T-helper 2 cell (primary cell): Measurements from ENCODE around the gene CFAP46.
"Not testable (repeated sequence)": the region's sequence is repeated elsewhere in the genome, so short reads cannot be mapped to it uniquely, and the experiment has no call there.

Source experiments
- DNase-seq, 5 experiments: peaks; one replicate each; pipeline versions ENCODE4 v3.0.0 to v3.0.0-alpha.2; 2012 to 2022

Gene CFAP46

DNA sequence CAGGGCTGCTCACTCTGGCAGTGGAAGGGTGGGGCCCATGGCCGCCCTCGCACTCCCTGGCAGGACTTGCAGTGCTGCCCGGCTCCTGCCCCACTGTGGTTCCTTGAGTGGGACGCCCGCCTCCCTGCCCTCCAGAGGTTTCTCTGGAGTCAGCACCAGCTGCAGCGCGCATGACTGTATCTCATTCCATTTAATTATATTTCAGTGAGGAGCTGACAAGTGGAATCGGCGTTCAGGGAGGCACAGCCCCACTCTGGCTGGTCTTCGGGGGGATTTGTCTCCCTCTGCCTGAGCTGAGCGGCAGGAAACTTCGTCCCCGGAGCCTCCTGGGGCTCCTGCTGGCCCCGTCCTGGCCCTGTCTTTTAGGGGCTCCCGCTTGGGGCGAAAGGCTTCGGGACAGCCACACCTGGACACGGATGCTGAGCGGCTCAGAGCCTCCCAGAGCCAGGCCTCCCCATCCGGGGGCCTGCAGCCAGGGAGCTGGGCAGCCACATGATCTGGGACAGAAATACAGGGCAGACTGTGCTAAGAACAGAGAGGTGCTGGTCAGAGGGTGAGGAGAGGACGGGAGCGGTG lies 81.2 kb downstream of the CFAP46 start:
- DNase-seq: no peak

DNA sequence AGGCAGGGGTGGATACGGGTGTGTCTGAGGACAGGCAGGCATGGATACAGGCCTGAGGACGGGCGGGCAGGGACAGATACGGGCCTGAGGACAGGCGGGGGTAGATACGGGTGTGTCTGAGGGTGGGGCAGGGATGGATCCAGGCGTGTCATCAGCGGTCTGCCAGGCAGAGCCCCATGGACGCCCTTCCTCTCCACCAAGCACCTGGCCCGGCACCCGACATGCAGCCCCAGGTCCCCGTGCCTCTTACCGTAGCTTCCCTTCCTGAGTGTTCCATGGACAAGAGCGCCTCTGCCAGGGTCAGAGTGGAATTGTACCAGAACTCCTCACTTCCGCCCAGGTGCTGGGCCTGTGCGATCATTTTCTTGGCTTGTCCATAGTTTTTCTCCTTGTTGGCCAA lies 81.8 kb downstream of the CFAP46 start:
- DNase-seq: no peak

DNA sequence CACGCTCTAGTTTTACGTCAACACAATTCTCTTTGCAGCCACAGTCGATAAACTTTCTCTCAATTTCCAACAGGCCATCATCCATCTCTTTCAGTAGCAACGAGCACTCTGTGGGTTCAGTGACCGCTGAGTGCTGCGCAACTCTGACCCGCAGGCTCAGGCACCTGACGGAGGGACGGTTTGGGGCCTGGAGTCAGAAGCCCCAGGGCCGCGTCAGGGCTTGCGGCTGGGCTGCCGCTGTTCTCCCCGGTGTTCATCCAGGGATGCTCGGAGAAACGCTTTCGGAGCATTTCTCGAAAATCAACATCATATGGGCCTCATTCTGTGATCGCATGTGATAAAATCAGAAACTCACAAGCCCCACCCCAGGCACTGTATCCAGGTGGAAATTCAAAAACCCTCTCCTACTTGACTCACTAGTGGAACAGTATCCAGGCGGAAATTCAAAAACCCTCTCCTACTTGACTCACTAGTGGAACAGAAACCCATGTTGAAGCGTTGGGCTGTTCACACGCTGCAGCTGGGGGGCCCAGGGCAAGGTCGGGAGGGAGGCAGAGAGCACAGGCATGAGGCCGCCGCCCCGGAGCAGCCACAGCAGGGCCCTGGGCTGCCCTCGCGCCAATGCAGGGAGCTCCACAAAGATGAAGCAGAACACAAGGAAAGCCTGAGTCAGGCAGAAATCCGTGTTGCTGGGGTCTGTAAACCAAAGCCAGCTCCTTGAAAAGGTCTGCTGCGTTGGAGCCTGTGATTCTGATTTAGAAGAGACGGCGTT lies 83.1 kb downstream of the CFAP46 start:
- no peak for DNase-seq

- DNase-seq: no peak
Measured at GRCh38 chr10:132858121-132859081, 84.0 kb downstream of the CFAP46 start.

DNA sequence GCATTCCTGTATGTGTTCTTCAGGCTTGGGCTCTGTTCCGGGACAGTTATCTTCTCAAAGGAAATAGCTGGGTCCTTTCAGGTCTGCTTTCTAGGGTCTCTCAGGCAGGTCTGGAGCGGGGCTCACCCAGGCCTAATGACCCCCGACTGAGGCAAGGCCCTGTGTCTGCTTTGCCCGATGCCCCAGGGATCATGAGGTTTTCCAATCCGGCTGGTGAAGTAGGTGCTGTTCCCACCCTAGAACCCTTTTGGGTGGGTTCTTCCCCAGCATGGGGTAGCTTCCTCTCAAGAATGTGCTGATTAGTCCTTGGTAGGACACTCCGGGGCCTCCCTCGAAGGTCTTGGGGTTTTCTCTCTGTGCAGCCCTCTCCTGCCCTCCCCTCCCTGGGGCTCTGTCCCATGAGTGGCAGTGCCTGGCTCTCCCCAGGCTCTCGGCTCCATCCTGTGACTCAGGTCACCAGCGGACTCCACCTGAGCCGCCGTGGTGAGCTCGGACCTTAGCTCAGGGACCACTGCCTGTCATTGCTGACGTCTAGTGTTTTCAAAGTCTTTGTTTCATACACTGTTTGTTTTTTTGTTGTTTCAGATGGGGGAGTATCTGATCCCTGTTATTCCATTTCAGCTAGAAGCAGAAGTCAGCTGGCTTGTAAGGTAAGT lies 85.4 kb downstream of the CFAP46 start:
- no peak for DNase-seq

DNA sequence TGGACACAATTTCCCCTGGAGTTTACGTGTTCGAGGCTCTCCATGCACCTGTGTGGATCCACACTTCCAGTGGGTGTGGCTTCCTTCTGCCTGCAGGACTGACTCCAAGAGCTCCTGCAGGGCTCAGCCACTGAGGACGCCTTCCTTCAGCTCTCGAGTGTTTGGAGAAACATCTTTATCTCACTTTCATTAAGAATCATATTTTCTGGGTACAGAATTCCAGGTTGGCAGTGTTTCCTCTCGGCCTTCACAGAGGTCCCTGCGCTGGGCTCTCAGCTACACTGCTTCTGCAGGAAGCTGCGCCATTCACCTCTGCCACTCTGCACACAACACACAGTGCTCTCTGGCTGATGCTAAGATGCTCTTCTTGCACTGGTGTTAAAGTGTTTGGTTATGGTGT lies 86.5 kb downstream of the CFAP46 start:
- no peak for DNase-seq

GRCh38 chr10:132851451-132851850 lies 90.9 kb downstream of the CFAP46 start:
- no peak for DNase-seq

- DNase-seq: no peak
Measured at GRCh38 chr10:132850896-132851295, 91.5 kb downstream of the CFAP46 start.

- no peak for DNase-seq
Measured at GRCh38 chr10:132850246-132850645, 92.1 kb downstream of the CFAP46 start.

DNA sequence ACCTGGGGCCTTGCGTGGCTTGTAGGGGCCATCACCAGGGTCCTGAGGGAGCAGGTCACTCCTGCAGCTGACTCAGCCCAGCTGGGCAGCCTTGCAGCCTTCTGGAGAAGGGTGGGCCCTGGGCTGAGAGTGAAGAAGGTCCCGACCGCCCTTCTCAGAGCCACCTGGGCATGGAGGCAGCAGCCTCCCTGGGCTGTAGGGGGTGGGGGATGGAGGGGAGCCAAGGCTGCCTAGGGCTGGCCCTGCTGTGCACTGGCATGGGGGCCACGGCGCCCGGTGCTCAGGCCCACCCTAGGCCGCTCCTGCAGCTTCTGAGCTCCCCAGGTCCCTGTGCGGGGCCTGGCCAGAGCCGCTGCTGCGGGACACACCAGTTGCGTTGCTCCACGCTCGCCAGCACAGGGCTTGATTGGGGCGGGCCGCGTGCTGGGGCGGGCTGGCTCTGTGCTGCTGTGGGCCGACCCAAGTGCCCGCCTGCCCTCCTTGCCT lies 92.8 kb downstream of the CFAP46 start:
- no peak for DNase-seq

- DNase-seq: no peak
Measured at GRCh38 chr10:132848951-132849545, 93.3 kb downstream of the CFAP46 start.

DNA sequence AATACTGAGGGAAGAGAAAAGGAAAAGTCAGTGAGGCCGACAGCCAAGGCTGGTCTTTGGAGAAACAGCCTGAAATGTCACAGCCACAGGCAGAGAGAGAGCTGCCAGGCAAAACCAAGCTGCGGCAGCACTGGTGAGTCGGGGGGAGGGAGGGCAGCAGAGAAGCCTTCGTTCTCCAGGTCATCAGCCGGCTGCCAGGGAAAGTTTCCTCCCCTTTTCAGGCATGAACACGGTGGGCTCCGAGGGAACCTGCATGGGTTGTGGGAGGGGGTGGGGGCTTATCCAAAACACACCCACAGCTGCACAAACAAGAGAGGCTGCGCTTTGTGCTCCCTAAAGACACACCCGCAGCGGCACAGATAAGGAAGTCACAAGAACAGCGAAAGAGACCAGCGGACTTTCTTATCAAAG lies 94.1 kb downstream of the CFAP46 start:
- DNase-seq: no peak

- no peak for DNase-seq
Measured at GRCh38 chr10:132847856-132848255, 94.5 kb downstream of the CFAP46 start.

DNA sequence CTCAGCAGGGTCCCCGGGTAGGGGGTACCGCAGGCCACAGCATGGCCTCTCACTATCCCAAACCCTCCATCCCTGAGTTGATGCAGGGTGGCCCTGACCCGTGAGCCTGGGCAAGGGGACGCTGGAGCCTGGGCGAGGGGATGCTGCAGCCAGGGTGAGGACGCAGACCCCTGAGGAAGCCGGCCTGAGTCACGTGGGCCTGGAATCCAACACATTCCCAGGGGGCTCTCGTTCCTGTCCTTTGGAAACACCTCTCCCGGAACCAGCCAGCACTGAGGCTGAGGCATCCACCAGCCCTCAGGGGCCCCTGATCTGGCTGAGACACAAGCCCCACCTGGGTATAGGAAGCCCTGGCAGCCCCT lies 95.0 kb downstream of the CFAP46 start:
- DNase-seq: no peak

DNA sequence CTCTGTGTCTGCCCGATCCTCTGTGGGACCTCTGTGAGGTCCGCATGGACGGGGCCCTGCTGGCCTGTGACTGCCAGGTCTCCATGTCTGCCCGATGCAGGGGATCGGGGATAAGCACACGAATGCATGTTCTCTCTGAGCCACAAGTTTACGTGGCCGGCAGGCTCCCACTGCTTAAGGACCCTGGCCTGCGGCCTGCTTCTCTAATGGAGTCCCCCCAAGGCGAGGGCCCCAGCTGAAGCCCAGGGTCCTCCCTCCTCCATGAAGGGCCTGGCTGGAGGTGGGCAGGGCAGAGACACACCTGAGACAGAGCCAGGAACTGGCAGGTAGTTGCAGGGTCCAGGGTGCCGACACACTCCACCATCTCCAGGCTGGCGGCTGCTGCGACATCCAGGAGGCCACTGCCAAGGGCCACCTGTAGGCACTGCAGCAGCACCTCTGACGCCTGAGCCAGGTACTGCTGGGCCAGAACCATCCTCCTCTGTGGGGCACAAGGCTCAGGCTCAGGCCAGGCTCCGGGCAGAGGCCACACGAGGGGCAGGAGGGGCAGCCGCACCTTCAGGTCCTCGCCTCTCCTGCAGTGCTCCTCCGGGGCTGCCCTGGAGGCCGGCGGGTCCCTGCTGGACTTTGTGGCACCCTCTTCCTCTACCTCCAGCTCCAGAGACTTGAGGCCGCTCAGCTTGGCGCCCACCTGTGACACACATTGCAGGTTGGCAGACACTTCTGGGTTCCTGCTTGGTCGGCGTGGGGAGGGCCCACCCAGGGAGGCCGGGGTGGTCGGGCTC lies 95.5 kb downstream of the CFAP46 start:
- no peak for DNase-seq

DNA sequence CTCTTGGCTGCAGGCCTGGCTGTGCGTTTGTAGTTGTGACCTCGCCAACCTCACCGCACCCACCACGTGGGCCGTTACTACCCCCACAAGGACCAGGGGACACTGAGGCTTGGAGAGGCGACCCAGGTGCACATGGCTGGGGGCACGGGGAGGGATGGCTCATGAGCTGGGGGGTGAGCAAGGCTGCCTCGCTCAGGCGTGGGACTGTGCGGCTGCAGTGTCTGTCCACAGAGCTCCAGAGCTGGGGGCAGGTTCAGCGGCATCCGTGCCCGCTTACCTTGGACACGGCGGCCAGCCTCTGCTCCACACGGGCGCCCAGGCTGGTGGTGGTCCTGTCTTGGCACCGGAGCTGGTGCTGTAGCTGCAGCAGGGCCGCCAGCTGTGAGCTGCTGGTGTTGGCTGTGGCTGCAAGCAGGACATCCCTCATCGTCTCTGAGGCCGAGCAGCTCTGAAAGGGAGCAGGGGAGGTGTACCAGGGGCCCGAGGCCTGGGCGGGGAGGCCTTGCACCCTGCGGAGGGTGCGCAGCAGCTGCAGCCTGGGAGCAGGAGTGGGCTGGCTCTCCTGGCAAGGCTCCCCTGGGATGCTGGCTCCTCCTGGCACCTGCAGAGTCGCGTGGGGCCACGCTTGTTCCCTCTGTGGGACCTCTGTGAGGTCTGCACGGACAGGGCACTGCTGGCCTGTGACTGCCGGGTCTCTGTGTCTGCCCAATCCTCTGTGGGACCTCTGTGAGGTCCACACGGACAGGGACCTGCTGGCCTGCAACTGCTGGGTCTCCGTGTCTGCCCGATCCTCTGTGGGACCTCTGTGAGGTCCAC lies 96.4 kb downstream of the CFAP46 start:
- no peak for DNase-seq

DNA sequence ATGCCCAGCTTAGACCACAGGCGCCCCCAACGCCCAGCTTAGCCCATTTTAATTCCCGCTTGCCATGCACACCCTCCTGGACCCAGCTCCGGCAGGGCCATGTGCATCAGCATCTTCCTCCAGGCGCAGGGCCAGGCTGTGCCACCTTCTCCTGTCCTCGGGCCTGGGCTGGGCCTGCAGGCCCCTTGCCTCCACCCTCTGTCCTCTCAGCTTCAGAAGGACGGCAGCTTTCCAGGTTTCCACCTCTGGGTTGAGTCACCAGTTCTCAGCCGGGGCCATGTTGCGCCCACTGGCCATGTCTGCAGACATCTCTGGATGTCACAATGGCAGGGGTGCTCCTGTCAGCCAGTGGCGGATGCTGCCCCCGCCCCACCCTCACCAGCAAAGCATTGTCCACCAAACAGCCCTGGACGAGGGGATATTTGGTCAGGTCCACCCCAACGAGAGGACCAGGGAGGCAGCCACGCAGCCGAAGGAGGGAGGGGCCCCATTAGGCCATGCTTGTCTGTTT lies 97.3 kb downstream of the CFAP46 start:
- DNase-seq: no peak

DNA sequence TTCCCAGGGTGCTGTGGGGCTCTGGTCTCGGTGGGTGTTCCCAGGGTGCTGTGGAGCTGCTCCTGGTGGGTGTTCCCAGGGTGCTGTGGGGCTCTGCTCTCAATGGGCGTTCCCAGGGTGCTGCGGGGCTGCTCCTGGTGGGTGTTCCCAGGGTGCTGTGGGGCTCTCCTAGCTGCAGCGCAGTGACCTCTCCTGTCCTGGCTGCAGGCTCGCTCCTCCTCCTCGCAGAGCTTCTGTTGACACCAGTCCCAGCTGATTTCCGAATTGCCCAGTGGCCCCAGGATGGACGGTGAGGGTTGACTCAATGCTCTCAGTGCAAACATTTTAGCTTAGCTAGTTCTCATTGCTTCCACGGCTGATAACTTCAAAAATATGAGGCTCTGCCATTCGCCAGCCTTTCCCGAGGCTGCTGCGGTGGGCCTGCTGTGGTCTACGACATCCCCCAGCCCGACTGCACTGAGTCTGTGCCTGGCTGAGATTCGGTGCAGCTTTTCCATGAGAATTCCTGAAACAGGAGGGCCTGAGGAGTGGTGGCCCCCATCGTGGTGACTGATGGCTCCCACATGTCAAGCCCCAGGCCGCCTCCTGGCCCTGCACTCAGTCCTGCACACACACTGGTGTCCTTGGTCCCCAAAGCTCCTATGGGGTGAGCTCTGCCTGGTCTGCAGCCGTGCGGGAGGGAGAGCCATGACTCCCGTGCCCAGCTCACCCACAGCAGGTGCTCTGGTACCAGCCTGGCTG lies 98.1 kb downstream of the CFAP46 start:
- DNase-seq: no peak

DNA sequence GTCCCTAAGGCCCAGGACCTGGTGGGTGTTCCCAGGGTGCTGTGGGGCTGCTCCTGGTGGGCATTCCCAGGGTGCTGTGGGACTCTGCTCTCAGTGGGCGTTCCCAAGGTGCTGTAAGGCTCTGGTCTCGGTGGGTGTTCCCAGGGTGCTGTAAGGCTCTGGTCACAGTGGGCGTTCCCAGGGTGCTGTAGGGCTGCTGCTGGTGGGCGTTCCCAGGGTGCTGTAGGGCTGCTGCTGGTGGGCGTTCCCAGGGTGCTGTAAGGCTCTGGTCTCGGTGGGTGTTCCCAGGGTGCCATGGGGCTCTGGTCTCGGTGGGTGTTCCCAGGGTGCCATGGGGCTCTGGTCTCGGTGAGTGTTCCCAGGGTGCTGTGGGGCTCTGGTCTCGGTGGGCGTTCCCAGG lies 99.1 kb downstream of the CFAP46 start:
- not testable (repeated sequence) for DNase-seq

DNA sequence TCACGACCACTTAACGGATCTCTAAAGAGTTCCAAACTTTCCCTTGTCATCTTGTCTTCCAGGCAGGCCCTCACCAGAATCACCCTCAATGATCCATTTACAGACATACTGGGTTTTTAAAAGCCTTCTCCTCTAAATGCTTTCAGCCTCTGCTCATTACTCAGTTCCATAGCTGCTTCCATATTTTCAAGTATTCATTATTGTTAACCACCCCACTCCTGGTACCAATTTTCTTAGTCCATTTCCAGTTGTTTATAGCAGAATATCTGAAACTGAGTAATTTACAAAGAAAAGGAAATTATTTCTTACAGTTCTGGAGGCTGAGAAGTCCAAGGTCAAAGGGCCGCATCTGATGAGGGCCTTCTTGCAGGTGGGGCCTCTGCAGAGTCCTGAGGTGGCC lies 100.0 kb downstream of the CFAP46 start:
- no peak for DNase-seq
